ENCODE measurements around the gene CAMK2D. TPM values are rescaled to one million over a fixed set of nuclear protein-coding genes. Genes with fewer than 3 reads are reported as not detected.

CAMK2D gene
- polyA plus RNA-seq, 3 donors: 10.4 to 30.6 (median 19.6) TPM

DNA sequence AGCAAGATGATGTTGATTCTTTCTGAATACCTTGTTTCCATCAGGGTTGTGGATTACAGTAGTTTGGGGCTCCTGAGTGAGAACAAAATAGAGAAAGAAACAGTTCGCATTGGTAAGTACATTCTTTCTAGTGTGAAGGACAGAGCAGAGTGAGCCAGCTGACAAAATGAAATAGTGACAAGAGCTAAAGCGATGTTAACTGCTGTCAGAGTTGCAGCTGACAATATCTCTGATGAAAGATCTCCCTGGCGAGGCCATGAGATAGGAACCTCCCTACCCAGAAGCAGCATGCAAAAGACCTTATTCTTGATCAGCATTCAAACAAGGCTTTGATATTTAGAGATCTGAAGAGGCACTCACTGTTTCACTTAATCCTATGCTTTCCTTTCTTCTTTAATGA, 258.6 kb downstream of the CAMK2D start:
- Mint-ChIP-seq H3K4me1 (no peaks in the 10 kb centered on the region), H3K9me3 (peaks cover 0 to 5% (median 0%) of the 10 kb centered on the region in 7 donors), H3K27me3 (ENCODE audit: low read depth in 3 of 3) (no peaks in the 10 kb centered on the region), H3K4me3 (no peak overlapping the region), H3K36me3 (peaks cover 2 to 3% of the 10 kb centered on the region in 2 donors), H3K27ac (no peak overlapping the region)
- 92% methylated on average over 1 of the region's 3 CpGs for WGBS (ENCODE audit: insufficient coverage)
- Histone ChIP-seq H3K27me3 (ENCODE audit: control insufficient read depth in 2 of 2, insufficient read depth in 2 of 2, low read length in 2 of 2) (no peaks in the 10 kb centered on the region), H4K20me1 (ENCODE audit: insufficient read depth, low read length) (no peaks in the 10 kb centered on the region), H3K4me2 (replicated peaks; ENCODE audit: extremely low read depth, low read length, poor library complexity, severe bottlenecking) (no peak overlapping the region), H3K36me3 (replicated peaks in 1 of 2; ENCODE audit: control insufficient read depth in 1 of 2, insufficient read depth in 2 of 2, low read length in 2 of 2) (no peaks in the 10 kb centered on the region), H3K4me3 (replicated peaks in 1 of 3; ENCODE audit: low read depth in 2 of 3, low read length in 3 of 3) (no peak overlapping the region), H3K79me2 (ENCODE audit: insufficient read depth, low read length) (no peaks in the 10 kb centered on the region), H3K27ac (ENCODE audit: low read depth in 1 of 2, low read length in 2 of 2) (no peak overlapping the region), H2AFZ (ENCODE audit: insufficient read depth, low read depth, low read length, poor library complexity, severe bottlenecking) (no peak overlapping the region), H3K9ac (ENCODE audit: insufficient read depth, low read length, poor library complexity, severe bottlenecking) (no peak overlapping the region), H3K9me3 (replicated peaks in 1 of 2; ENCODE audit: control insufficient read depth in 1 of 2, insufficient read depth in 1 of 2, low read length in 2 of 2) (no peaks in the 10 kb centered on the region), H3K4me1 (ENCODE audit: control insufficient read depth in 1 of 2, insufficient read depth in 2 of 2, low read length in 2 of 2) (no peaks in the 10 kb centered on the region)
- TF ChIP-seq CTCF (IDR thresholded peaks at IDR 0.05): no peak
- DNase-seq: no peak
- intact Hi-C loops (cut with micrococcal nuclease): no loop called here

DNA sequence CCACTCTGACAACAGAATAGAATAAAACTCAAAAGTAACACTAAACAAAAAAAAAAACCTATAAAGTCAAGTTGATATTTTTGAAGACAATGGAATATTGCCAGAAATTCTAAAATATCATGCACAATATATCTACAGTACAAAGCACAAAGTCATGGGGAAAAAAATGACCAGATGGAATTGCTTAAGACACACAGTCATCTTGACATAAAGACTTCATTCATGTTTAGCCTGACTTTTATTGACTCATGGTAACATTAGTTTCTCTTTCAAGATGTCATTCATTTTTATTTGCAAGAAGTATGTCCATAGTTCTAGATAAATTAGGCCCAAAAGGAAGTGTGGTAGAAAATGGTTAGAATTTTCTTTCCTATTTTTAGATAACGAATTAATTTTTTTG, 259.1 kb downstream of the CAMK2D start:
- no peak overlapping the region for H3K9ac ChIP-seq (ENCODE audit: insufficient read depth, low read length, poor library complexity, severe bottlenecking)
- H3K79me2 ChIP-seq (ENCODE audit: insufficient read depth, low read length): no peaks in the 10 kb centered on the region
- H3K36me3 Mint-ChIP-seq: peaks cover 5 to 7% of the 10 kb centered on the region in 2 donors
- H3K27ac ChIP-seq (ENCODE audit: low read depth in 1 of 2, low read length in 2 of 2): no peak overlapping the region
- H4K20me1 ChIP-seq (ENCODE audit: insufficient read depth, low read length): no peaks in the 10 kb centered on the region
- peaks cover 0 to 5% (median 0%) of the 10 kb centered on the region in 7 donors for H3K9me3 Mint-ChIP-seq
- no peak overlapping the region for H3K27ac Mint-ChIP-seq
- H3K4me3 Mint-ChIP-seq: no peak overlapping the region
- no peaks in the 10 kb centered on the region for H3K9me3 ChIP-seq (replicated peaks in 1 of 2; ENCODE audit: control insufficient read depth in 1 of 2, insufficient read depth in 1 of 2, low read length in 2 of 2)
- no peaks in the 10 kb centered on the region for H3K4me1 ChIP-seq (ENCODE audit: control insufficient read depth in 1 of 2, insufficient read depth in 2 of 2, low read length in 2 of 2)
- WGBS (ENCODE audit: insufficient coverage): 100% methylated on average over 1 of the region's 1 CpG
- H3K27me3 ChIP-seq (ENCODE audit: control insufficient read depth in 2 of 2, insufficient read depth in 2 of 2, low read length in 2 of 2): no peaks in the 10 kb centered on the region
- no peaks in the 10 kb centered on the region for H3K36me3 ChIP-seq (replicated peaks in 1 of 2; ENCODE audit: control insufficient read depth in 1 of 2, insufficient read depth in 2 of 2, low read length in 2 of 2)
- H3K27me3 Mint-ChIP-seq (ENCODE audit: low read depth in 3 of 3): no peaks in the 10 kb centered on the region
- H2AFZ ChIP-seq (ENCODE audit: insufficient read depth, low read depth, low read length, poor library complexity, severe bottlenecking): no peak overlapping the region
- intact Hi-C loops (cut with micrococcal nuclease): no loop called here
- DNase-seq: no peak
- no peak overlapping the region for H3K4me2 ChIP-seq (replicated peaks; ENCODE audit: extremely low read depth, low read length, poor library complexity, severe bottlenecking)
- no peaks in the 10 kb centered on the region for H3K4me1 Mint-ChIP-seq
- no peak for TF ChIP-seq CTCF (IDR thresholded peaks at IDR 0.05)
- H3K4me3 ChIP-seq (replicated peaks in 1 of 3; ENCODE audit: low read depth in 2 of 3, low read length in 3 of 3): no peak overlapping the region

Measured in CD14-positive monocyte (primary cell).